Liver (tissue), 9 donors: Measurements from ENCODE around the gene S100A4. TPM values are rescaled to one million over a fixed set of nuclear protein-coding genes. Genes with fewer than 3 reads are reported as not detected.

Source experiments
- DNase-seq: peaks from one replicate; pipeline ENCODE4 v3.0.0-alpha.2; 2017; ENCODE audit warnings: low spot score
- H3K27ac ChIP-seq, 2 donors: one replicate each; pipeline ENCODE4 v1.7.0; 2013; ENCODE audit warnings: inconsistent platforms in 2 of 2, low read length in 2 of 2, control low read depth in 1 of 2, low read depth in 1 of 2, mild to moderate bottlenecking in 1 of 2
- H3K27me3 ChIP-seq, 4 donors: one replicate each; pipeline versions ENCODE4 v1.6.1 to v1.7.0; 2013; ENCODE audit warnings: low read length in 3 of 4, inconsistent platforms in 1 of 4, mild to moderate bottlenecking in 1 of 4, moderate library complexity in 1 of 4; ENCODE audit not compliant: control insufficient read depth in 4 of 4, insufficient read depth in 4 of 4
- H3K36me3 ChIP-seq, 4 donors: one replicate each; pipeline versions ENCODE4 v1.6.1 to v1.7.0; 2013; ENCODE audit warnings: low read length in 3 of 4, mild to moderate bottlenecking in 3 of 4, low read depth in 1 of 4, moderate library complexity in 1 of 4; ENCODE audit not compliant: control insufficient read depth in 4 of 4, insufficient read depth in 3 of 4
- H3K4me1 ChIP-seq, 4 donors: one replicate each; pipeline versions ENCODE4 v1.6.1 to v1.7.0; 2013; ENCODE audit warnings: low read length in 3 of 4, mild to moderate bottlenecking in 3 of 4, moderate library complexity in 1 of 4; ENCODE audit not compliant: control insufficient read depth in 4 of 4, insufficient read depth in 4 of 4
- H3K4me3 ChIP-seq, 3 donors: one replicate each; pipeline versions ENCODE4 v1.6.1 to v1.7.0; 2013; ENCODE audit warnings: low read length in 3 of 3, control low read depth in 1 of 3, low read depth in 1 of 3, mild to moderate bottlenecking in 1 of 3
- H3K9ac ChIP-seq, 2 donors: one replicate each; pipeline ENCODE4 v1.7.0; 2013; ENCODE audit warnings: low read length in 2 of 2, mild to moderate bottlenecking in 2 of 2, moderate library complexity in 2 of 2, control low read depth in 1 of 2, low read depth in 1 of 2
- H3K9me3 ChIP-seq, 4 donors: one replicate each; pipeline versions ENCODE4 v1.6.1 to v1.7.0; 2013; ENCODE audit warnings: low read length in 3 of 4; ENCODE audit not compliant: control insufficient read depth in 4 of 4
- EGR1 ChIP-seq, 2 donors: IDR thresholded peaks; 2 replicates each; pipeline ENCODE4 v1.6.1; 2016 to 2018; ENCODE audit warnings: antibody characterized with exemption in 2 of 2, low read depth in 2 of 2
- FOXA1 ChIP-seq: IDR thresholded peaks from 2 replicates; pipeline ENCODE4 v1.6.1; 2016; ENCODE audit warnings: antibody characterized with exemption
- FOXA2 ChIP-seq: IDR thresholded peaks from 2 replicates; pipeline ENCODE4 v1.6.1; 2016; ENCODE audit warnings: antibody characterized with exemption
- GABPA ChIP-seq, 2 donors: IDR thresholded peaks in 1 of 2; conservative IDR thresholded peaks in 1 of 2; 2 replicates each; pipeline ENCODE4 v1.6.1; 2016; ENCODE audit warnings: antibody characterized with exemption in 2 of 2, mild to moderate bottlenecking in 1 of 2, moderate library complexity in 1 of 2
- HNF4A ChIP-seq, 2 donors: conservative IDR thresholded peaks; 2 replicates each; pipeline ENCODE4 v1.6.1; 2016; ENCODE audit warnings: antibody characterized with exemption in 2 of 2, mild to moderate bottlenecking in 2 of 2
- HNF4G ChIP-seq: IDR thresholded peaks from 2 replicates; pipeline ENCODE4 v1.6.1; 2016; ENCODE audit warnings: antibody characterized with exemption
- JUND ChIP-seq, 2 donors: IDR thresholded peaks; 2 replicates each; pipeline ENCODE4 v1.6.1; 2016; ENCODE audit warnings: antibody characterized with exemption in 2 of 2
- NR2F2 ChIP-seq: IDR thresholded peaks from 2 replicates; pipeline ENCODE4 v1.6.1; 2016; ENCODE audit warnings: antibody characterized with exemption
- RAD21 ChIP-seq, 2 donors: IDR thresholded peaks; 2 replicates each; pipeline ENCODE4 v1.6.1; 2016; ENCODE audit warnings: antibody characterized with exemption in 2 of 2, mild to moderate bottlenecking in 2 of 2
- SP1 ChIP-seq: IDR thresholded peaks from 2 replicates; pipeline ENCODE4 v1.6.1; 2018; ENCODE audit warnings: antibody characterized with exemption, mild to moderate bottlenecking
- YY1 ChIP-seq: IDR thresholded peaks from 2 replicates; pipeline ENCODE4 v1.6.1; 2016; ENCODE audit warnings: antibody characterized with exemption, mild to moderate bottlenecking
- WGBS: extraction: QIAGEN DNeasy Blood & Tissue Kit; methylation state at CpG from one replicate; pipeline ENCODE4 v1.1.7; 2013; 5-methylcytosine and 5-hydroxymethylcytosine counted together
- polyA plus RNA-seq, 2 donors: library from polyadenylated mRNA; stranded (reverse) in 1 of 2; unstranded in 1 of 2; fragments of 200-250 nt in 1 of 2; fragments of >200 nt in 1 of 2; fragmentation: Nextera tagmentation in 1 of 2; extraction: Ambion mirVana in 1 of 2; gene quantifications; one replicate each; pipeline versions ENCODE4 v1.2.1 to v1.2.3, GENCODE V29; 2013 to 2015
- total RNA-seq, 2 donors: library from RNA; depleted of rRNA; stranded (reverse); fragments of >200 nt; gene quantifications; one replicate each; pipeline ENCODE4 v1.2.3, GENCODE V29; 2014
- TF ChIP-seq, protein P1 (sequence below): IDR thresholded peaks from 2 replicates; pipeline ENCODE4 v1.6.1; 2016; ENCODE audit warnings: antibody characterized with exemption
- TF ChIP-seq, protein P2 (sequence below): IDR thresholded peaks from 2 replicates; pipeline ENCODE4 v1.6.1; 2016; ENCODE audit warnings: antibody characterized with exemption
- TF ChIP-seq, protein P3 (sequence below): fragments of 150-350 bp; IDR thresholded peaks from 2 replicates; pipeline ENCODE4 v1.5.1; 2017; ENCODE audit warnings: improper control_type of control experiment, low read depth, low read length; ENCODE audit not compliant: missing input control
- donor health status: healthy.
- donor health status: healthy.
- donor health status: healthy.
- donor health status: healthy.
- donor health status: healthy.

S100A4 gene
- total and polyA plus RNA-seq, 4 donors = 4.8 to 69.8 (median 16.7) TPM

DNA sequence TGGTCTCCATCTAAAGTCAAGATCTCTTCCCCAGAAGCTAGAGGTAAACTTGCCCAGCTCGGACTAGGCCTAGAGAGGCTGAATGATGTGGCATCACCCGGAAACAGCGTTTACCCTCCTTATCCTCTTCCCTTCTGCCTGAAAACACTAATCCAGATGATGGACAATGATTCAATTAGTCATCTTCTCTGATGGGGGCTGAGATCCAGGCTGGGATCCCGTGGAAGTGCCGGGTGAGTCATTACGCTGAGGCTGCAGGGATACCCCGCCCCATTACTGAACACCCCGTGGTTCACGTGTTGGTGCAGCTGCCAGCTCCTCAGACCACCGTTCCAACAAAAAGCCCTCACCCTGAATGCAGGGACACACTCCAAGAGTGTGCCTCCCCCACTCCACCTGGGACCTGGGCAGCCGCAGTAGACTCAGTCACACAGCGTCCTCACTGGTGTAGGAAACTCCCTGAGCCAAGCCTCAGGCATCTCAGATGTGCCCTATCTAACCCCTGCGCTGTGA is 11.9 kb downstream of the S100A4 start:
- DNase-seq = no peak
- Histone ChIP-seq H3K27me3 (peaks cover 0 to 6% (median 4%) of the 10 kb centered on the region in 4 donors), H3K9me3 (no peaks in the 10 kb centered on the region), H3K36me3 (no peaks in the 10 kb centered on the region), H3K9ac (no peak overlapping the region), H3K4me3 (no peak overlapping the region), H3K4me1 (peaks cover 0 to 4% (median 2%) of the 10 kb centered on the region in 4 donors), H3K27ac (peak overlapping the region in 1 of 2 donors; percentile 41)
- TF ChIP-seq JUND (IDR thresholded peaks at IDR 0.05) (no peak), SP1 (no peak), HNF4G (no peak), EGR1 (IDR thresholded peaks at IDR 0.05; ENCODE audit: low read depth in 2 of 2) (no peak), FOXA1 (no peak), GABPA (IDR thresholded peaks at IDR 0.05 in 1 of 2, conservative IDR thresholded peaks at IDR 0.05 in 1 of 2) (no peak), NR2F2 (no peak), HNF4A (conservative IDR thresholded peaks at IDR 0.05) (no peak), YY1 (no peak), FOXA2 (no peak)
- TF ChIP-seq, protein P1, sequence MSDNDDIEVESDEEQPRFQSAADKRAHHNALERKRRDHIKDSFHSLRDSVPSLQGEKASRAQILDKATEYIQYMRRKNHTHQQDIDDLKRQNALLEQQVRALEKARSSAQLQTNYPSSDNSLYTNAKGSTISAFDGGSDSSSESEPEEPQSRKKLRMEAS = no peak
- TF ChIP-seq, protein P2, sequence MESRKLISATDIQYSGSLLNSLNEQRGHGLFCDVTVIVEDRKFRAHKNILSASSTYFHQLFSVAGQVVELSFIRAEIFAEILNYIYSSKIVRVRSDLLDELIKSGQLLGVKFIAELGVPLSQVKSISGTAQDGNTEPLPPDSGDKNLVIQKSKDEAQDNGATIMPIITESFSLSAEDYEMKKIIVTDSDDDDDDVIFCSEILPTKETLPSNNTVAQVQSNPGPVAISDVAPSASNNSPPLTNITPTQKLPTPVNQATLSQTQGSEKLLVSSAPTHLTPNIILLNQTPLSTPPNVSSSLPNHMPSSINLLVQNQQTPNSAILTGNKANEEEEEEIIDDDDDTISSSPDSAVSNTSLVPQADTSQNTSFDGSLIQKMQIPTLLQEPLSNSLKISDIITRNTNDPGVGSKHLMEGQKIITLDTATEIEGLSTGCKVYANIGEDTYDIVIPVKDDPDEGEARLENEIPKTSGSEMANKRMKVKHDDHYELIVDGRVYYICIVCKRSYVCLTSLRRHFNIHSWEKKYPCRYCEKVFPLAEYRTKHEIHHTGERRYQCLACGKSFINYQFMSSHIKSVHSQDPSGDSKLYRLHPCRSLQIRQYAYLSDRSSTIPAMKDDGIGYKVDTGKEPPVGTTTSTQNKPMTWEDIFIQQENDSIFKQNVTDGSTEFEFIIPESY = no peak
- TF ChIP-seq, protein P3, sequence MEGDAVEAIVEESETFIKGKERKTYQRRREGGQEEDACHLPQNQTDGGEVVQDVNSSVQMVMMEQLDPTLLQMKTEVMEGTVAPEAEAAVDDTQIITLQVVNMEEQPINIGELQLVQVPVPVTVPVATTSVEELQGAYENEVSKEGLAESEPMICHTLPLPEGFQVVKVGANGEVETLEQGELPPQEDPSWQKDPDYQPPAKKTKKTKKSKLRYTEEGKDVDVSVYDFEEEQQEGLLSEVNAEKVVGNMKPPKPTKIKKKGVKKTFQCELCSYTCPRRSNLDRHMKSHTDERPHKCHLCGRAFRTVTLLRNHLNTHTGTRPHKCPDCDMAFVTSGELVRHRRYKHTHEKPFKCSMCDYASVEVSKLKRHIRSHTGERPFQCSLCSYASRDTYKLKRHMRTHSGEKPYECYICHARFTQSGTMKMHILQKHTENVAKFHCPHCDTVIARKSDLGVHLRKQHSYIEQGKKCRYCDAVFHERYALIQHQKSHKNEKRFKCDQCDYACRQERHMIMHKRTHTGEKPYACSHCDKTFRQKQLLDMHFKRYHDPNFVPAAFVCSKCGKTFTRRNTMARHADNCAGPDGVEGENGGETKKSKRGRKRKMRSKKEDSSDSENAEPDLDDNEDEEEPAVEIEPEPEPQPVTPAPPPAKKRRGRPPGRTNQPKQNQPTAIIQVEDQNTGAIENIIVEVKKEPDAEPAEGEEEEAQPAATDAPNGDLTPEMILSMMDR = no peak
- 74% methylated on average over 13 of the region's 13 CpGs for WGBS

GRCh38 chr1:153532769-153533599 is 12.6 kb downstream of the S100A4 start:
- Histone ChIP-seq H3K4me3 (no peak overlapping the region), H3K27me3 (peaks cover 0 to 6% (median 4%) of the 10 kb centered on the region in 4 donors), H3K36me3 (no peaks in the 10 kb centered on the region), H3K9ac (no peak overlapping the region), H3K27ac (peak overlapping the region in 1 of 2 donors; percentile 41), H3K4me1 (peaks cover 0 to 4% (median 2%) of the 10 kb centered on the region in 4 donors), H3K9me3 (no peaks in the 10 kb centered on the region)
- no peak for TF ChIP-seq HNF4A (conservative IDR thresholded peaks at IDR 0.05)
- TF ChIP-seq, protein P3 = peak; percentile 46
- TF ChIP-seq JUND (IDR thresholded peaks at IDR 0.05) = no peak
- peak; percentile 60 to 76 for TF ChIP-seq RAD21 (IDR thresholded peaks at IDR 0.05)
- DNase-seq = peak; percentile 80
- 20% methylated on average over 34 of the region's 34 CpGs for WGBS
